NCI-H2107 (cell line): ENCODE measurements around the gene PBX1.

Experiments
- DNase-seq: peaks from one replicate; lab custom pipeline; 2025; lab: John Stamatoyannopoulos, UW

Gene PBX1

GRCh38 chr1:164725401-164725800, 166.4 kb downstream of the PBX1 start:
- DNase-seq = no peak

- DNase-seq = no peak
Measured at GRCh38 chr1:164726235-164726634, 167.3 kb downstream of the PBX1 start.

- peak; percentile 89 for DNase-seq
Measured at GRCh38 chr1:164728719-164729118, 169.7 kb downstream of the PBX1 start.

- DNase-seq = no peak
Measured at GRCh38 chr1:164731161-164731876, 172.3 kb downstream of the PBX1 start.

- DNase-seq = no peak
Measured at GRCh38 chr1:164733070-164733469, 174.1 kb downstream of the PBX1 start.

GRCh38 chr1:164733734-164734133, 174.8 kb downstream of the PBX1 start:
- no peak for DNase-seq

GRCh38 chr1:164735315-164736052, 176.5 kb downstream of the PBX1 start:
- DNase-seq = no peak

GRCh38 chr1:164736137-164736536, 177.2 kb downstream of the PBX1 start:
- no peak for DNase-seq

GRCh38 chr1:164739189-164739588, 180.2 kb downstream of the PBX1 start:
- no peak for DNase-seq

- DNase-seq = no peak
Measured at GRCh38 chr1:164740000-164740526, 181.1 kb downstream of the PBX1 start.

- DNase-seq = no peak
Measured at GRCh38 chr1:164742745-164743144, 183.8 kb downstream of the PBX1 start.

- DNase-seq = no peak
Measured at GRCh38 chr1:164743976-164744375, 185.0 kb downstream of the PBX1 start.

GRCh38 chr1:164745736-164746135, 186.8 kb downstream of the PBX1 start:
- DNase-seq = no peak

- DNase-seq = no peak
Measured at GRCh38 chr1:164746632-164747031, 187.6 kb downstream of the PBX1 start.

- DNase-seq = no peak
Measured at GRCh38 chr1:164748253-164748899, 189.4 kb downstream of the PBX1 start.

GRCh38 chr1:164753521-164754077, 194.6 kb downstream of the PBX1 start:
- no peak for DNase-seq

GRCh38 chr1:164754088-164754600, 195.2 kb downstream of the PBX1 start:
- no peak for DNase-seq

- no peak for DNase-seq
Measured at GRCh38 chr1:164755690-164756089, 196.7 kb downstream of the PBX1 start.

GRCh38 chr1:164756741-164757140, 197.8 kb downstream of the PBX1 start:
- DNase-seq = no peak

- DNase-seq = no peak
Measured at GRCh38 chr1:164757625-164758024, 198.6 kb downstream of the PBX1 start.

GRCh38 chr1:164759144-164759920, 200.3 kb downstream of the PBX1 start:
- no peak for DNase-seq
